Erythroblast (primary cell): ENCODE measurements around the gene SIK3.

ENCODE experiments used
- GATA1 ChIP-seq: IDR thresholded peaks from 2 replicates; pipeline ENCODE4 v1.6.1; 2011; ENCODE audit warnings: low read depth, mild to moderate bottlenecking, control low read depth, low read length, moderate library complexity
- POLR2A ChIP-seq: IDR thresholded peaks from 2 replicates; pipeline ENCODE4 v1.6.1; 2011; ENCODE audit warnings: mild to moderate bottlenecking, low read length

- TF ChIP-seq POLR2A, result no peak
- no peak for TF ChIP-seq GATA1
Observed at GRCh38 chr11:117057317-117057716, 40.9 kb downstream of the SIK3 start.
